Retinal pigment epithelial cell (primary cell): ENCODE measurements around the gene CDC23.
"Not testable (repeated sequence)": the region's sequence is repeated elsewhere in the genome, so short reads cannot be mapped to it uniquely, and the experiment has no call there.

Experiments used
- DNase-seq: peaks from one replicate; pipeline ENCODE4 v3.0.0-alpha.2; 2010; ENCODE audit warnings: low read depth
- H3K4me3 ChIP-seq: 2 replicates; pipeline ENCODE4 v1.5.1; 2011; ENCODE audit warnings: mild to moderate bottlenecking, low read length, control low read depth, moderate library complexity
- CTCF ChIP-seq: conservative IDR thresholded peaks from 2 replicates; pipeline ENCODE4 v1.5.1; 2011; ENCODE audit warnings: low read depth, low read length, control low read depth, inconsistent platforms

CDC23 gene

GRCh38 chr5:138216799-138217198 is 3.7 kb upstream of the CDC23 start:
- TF ChIP-seq CTCF = no peak
- no peak overlapping the region for H3K4me3 ChIP-seq
- no peak for DNase-seq

DNA sequence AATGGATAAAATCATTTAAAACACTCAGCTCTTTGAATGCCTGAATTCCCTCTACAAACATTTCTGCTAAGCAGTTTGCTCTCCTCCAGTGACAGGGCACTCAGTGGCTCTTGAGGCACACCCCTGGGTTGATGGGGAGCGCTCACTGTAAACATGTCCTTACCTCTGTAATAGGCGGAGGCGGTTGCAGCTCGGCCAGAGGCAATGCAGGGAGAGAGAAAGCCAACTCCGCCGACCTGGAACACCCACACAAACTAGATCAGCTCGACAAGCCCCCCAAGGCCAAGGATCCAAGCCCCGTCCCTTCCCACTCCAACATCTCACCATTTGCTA is 329 bp downstream of the CDC23 start:
- no peak for DNase-seq
- no peak for TF ChIP-seq CTCF
- peak overlapping the region; percentile 100 for H3K4me3 ChIP-seq

DNA sequence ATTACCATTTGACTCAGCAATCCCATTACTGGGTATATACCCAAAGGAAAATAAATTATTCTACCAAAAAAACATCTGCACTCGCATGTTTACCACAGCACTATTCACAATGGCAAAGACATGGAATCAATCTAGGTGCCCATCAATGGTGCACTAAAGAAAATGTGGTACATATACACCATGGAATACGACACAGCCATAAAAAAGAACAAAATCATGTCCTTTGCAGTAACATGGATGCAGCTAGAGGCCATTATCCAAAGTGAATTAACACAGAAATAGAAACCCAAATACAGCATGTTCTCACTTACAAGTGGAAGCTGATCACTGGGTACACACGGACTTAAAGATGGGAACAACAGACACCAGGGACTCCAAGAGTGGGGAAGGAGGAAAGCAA is 2.1 kb downstream of the CDC23 start:
- TF ChIP-seq CTCF = no peak
- H3K4me3 ChIP-seq = no peak overlapping the region

GRCh38 chr5:138193859-138194258 is 19.3 kb downstream of the CDC23 start:
- DNase-seq, H3K4me3 ChIP-seq: not testable (repeated sequence)

More for the DNA sequence above, 2.1 kb downstream of the CDC23 start:
- no peak for DNase-seq

DNA sequence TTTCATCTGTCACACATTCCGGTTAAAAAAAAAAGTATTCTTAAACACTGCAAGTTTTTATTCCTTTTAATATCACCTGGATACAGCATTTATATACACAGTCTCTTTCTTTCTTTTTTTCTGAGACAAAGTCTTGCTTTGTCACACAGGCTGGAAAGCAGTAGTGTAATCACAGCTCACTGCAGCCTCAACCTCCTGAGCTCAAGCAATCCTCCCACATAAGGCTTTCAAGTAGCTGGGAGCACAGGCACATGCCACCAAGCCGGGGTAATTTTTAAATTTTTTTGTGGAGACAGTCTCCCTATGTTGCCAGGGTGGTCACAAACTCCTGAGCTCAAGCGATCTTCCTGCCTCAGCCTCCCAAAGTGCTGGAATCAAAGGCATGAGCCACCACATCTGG is 20.3 kb downstream of the CDC23 start:
- no peak overlapping the region for H3K4me3 ChIP-seq
- no peak for TF ChIP-seq CTCF
- DNase-seq = no peak

DNA sequence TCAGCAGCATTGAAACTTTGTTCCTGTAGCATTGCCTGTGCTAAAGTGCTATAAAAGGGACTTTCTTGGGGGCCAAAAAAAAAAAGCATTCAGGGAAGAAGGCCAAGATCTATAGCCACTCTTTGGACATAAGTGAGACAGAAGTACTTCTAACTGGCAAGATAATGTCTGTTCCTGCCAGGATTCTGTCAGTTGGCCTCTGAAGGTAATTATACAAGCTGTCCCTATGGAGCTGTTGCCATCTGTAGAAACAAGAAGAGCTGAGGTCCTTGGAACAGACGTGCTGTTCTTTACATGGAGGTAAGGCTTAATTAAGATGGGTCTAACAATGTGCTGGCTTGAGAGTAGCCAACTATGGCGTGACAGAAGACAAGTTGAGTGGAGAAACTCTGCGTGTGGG is 24.5 kb downstream of the CDC23 start:
- TF ChIP-seq CTCF = no peak
- DNase-seq = no peak
- H3K4me3 ChIP-seq = no peak overlapping the region

GRCh38 chr5:138186002-138186447 is 27.1 kb downstream of the CDC23 start:
- no peak overlapping the region for H3K4me3 ChIP-seq
- no peak for TF ChIP-seq CTCF
- DNase-seq = no peak

DNA sequence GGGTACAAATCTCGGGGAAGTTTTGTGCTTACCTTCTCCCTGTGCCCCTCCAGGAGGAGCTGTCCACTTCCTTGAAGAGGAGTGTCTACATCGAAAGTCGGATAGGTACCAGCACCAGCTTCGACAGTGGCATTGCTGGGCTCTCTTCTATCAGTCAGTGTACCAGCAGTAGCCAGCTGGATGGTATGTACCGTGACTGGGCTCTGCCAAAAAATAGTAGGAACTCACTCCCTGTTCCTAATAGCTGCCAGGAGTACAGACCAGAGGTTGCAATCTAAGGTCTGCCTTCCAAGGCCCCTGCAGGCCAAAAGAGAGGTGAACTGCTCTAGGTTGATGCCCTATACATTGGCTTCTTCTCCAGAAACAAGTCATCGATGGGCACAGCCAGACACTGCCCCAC is 30.3 kb downstream of the CDC23 start:
- H3K4me3 ChIP-seq = no peak overlapping the region
- TF ChIP-seq CTCF = no peak
- DNase-seq = no peak
